SU-DHL-6 (cell line): Measurements from ENCODE around the gene FAM53B.

Experiments
- H2AFZ ChIP-seq: fragments of 200-600 bp; sonication (generic); 2 replicates; pipeline ENCODE4 v1.6.1; 2014; ENCODE audit warnings: low read depth, mild to moderate bottlenecking, moderate library complexity, mixed read lengths, antibody characterized with exemption, low read length; ENCODE audit not compliant: severe bottlenecking
- H3F3A ChIP-seq: fragments of 200-600 bp; shearing (Covaris generic); 2 replicates; pipeline ENCODE4 v1.6.0; 2016; ENCODE audit warnings: antibody characterized with exemption, mild to moderate bottlenecking; ENCODE audit not compliant: insufficient read depth
- H3K27ac ChIP-seq: fragments of 200-600 bp; sonication (generic); 2 replicates; pipeline ENCODE4 v1.5.1; 2016; ENCODE audit warnings: low read depth, mild to moderate bottlenecking, low read length, moderate library complexity, mixed read lengths
- H3K27me3 ChIP-seq: fragments of 200-600 bp; sonication (generic), shearing (Covaris generic); 2 replicates; pipeline ENCODE4 v1.6.0; 2014; ENCODE audit warnings: mild to moderate bottlenecking, low read length
- H3K36me3 ChIP-seq: fragments of 200-600 bp; sonication (generic); 2 replicates; pipeline ENCODE4 v1.6.1; 2014; ENCODE audit warnings: mild to moderate bottlenecking, low read length, mixed read lengths
- H3K4me2 ChIP-seq: fragments of 300-600, 200-600 bp; shearing (Covaris generic), sonication (generic); 2 replicates; pipeline ENCODE4 v1.6.0; 2014; ENCODE audit warnings: low read length, low read depth, mild to moderate bottlenecking; ENCODE audit not compliant: poor library complexity, severe bottlenecking
- H3K4me3 ChIP-seq: fragments of 200-600 bp; sonication (generic); 2 replicates; pipeline ENCODE4 v1.5.1; 2014; ENCODE audit warnings: antibody characterized with exemption, low read length, mild to moderate bottlenecking, mixed read lengths; ENCODE audit not compliant: insufficient read depth, poor library complexity, severe bottlenecking
- H3K79me2 ChIP-seq: fragments of 200-600 bp; sonication (generic); 2 replicates; pipeline ENCODE4 v1.6.1; 2014; ENCODE audit warnings: mild to moderate bottlenecking, low read length, moderate library complexity; ENCODE audit not compliant: insufficient read depth
- H3K9ac ChIP-seq: fragments of 200-600 bp; sonication (generic); 2 replicates; pipeline ENCODE4 v1.7.0; 2014; ENCODE audit warnings: mild to moderate bottlenecking, low read length
- H3K9me2 ChIP-seq: fragments of 200-600 bp; sonication (generic); replicated peaks from 2 replicates; pipeline ENCODE4 v1.6.1; 2014; ENCODE audit warnings: low read length; ENCODE audit not compliant: insufficient read depth
- H3K9me3 ChIP-seq: fragments of 200-600 bp; sonication (generic); 2 replicates; pipeline ENCODE4 v1.6.1; 2014; ENCODE audit warnings: low read length, mixed read lengths; ENCODE audit not compliant: insufficient read depth
- H4K20me1 ChIP-seq: fragments of 200-600 bp; sonication (generic); 2 replicates; pipeline ENCODE4 v1.6.1; 2014; ENCODE audit warnings: low read depth, mild to moderate bottlenecking, antibody characterized with exemption, low read length, moderate library complexity, mixed read lengths
- CTCF ChIP-seq: fragments of 200-600 bp; sonication (generic); IDR thresholded peaks from one replicate; pipeline ENCODE4 v1.5.1; 2017; ENCODE audit warnings: antibody characterized with exemption, mild to moderate bottlenecking, low read length, moderate library complexity; ENCODE audit not compliant: insufficient read depth, poor library complexity, severe bottlenecking
- EZH2phosphoT487 ChIP-seq: fragments of 200-600 bp; sonication (generic), shearing (Covaris generic); conservative IDR thresholded peaks from 2 replicates; pipeline ENCODE4 v1.6.1; 2018; ENCODE audit warnings: mild to moderate bottlenecking, antibody characterized with exemption, low read length, moderate library complexity, mixed read lengths

Gene FAM53B

GRCh38 chr10:124717911-124718741 is 26.1 kb downstream of the FAM53B start:
- Histone ChIP-seq H3K27ac (peak overlapping the region; percentile 67), H2AFZ (no peak overlapping the region), H3K36me3 (no peaks in the 10 kb centered on the region), H3K79me2 (peaks cover 100% of the 10 kb centered on the region), H3K9ac (0 out of 2 replicates have a peak overlapping the region, but pooled peaks have one; percentile 0), H3K27me3 (no peaks in the 10 kb centered on the region), H3F3A (peaks cover 40% of the 10 kb centered on the region), H3K4me2 (peak overlapping the region; percentile 44), H4K20me1 (peaks cover 24% of the 10 kb centered on the region; the same call in 1 of the 2 replicates), H3K9me3 (no peaks in the 10 kb centered on the region), H3K4me3 (no peak overlapping the region), H3K9me2 (no peaks in the 10 kb centered on the region)
- TF ChIP-seq EZH2phosphoT487 (no peak), CTCF (no peak)

- no peak overlapping the region for H3K27ac ChIP-seq
- no peaks in the 10 kb centered on the region for H3K9me2 ChIP-seq
- H3K79me2 ChIP-seq, result peaks cover 100% of the 10 kb centered on the region
- peaks cover 28% of the 10 kb centered on the region; the same call in 1 of the 2 replicates for H4K20me1 ChIP-seq
- H3K9me3 ChIP-seq, result no peaks in the 10 kb centered on the region
- H3K36me3 ChIP-seq, result no peaks in the 10 kb centered on the region
- peaks cover 31% of the 10 kb centered on the region for H3F3A ChIP-seq
- H2AFZ ChIP-seq, result no peak overlapping the region
- no peak overlapping the region for H3K9ac ChIP-seq
- no peaks in the 10 kb centered on the region for H3K27me3 ChIP-seq
- no peak overlapping the region for H3K4me2 ChIP-seq
- no peak overlapping the region for H3K4me3 ChIP-seq
- no peak for TF ChIP-seq CTCF
- no peak for TF ChIP-seq EZH2phosphoT487
These were observed 27.0 kb downstream of the FAM53B start for GRCh38 chr10:124717041-124717757.

DNA sequence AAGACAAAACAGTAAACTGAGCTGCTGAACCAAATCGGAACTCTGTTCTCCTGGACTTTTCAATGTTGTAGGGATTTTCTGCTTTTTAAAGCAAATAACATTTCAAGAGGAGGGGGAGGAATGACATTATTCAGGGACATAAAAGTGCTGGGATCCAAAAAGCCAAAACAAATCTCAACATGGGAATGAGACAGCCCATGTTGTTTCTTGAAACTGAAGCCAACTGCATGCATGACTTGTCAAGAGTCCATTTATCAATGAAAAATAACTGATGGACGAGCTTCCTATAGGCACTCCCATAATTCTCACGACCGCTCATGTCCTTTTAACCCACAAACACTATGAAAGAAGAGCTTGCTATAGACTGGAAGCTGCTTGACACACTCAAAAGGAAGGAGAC is 27.8 kb downstream of the FAM53B start:
- H3K36me3 ChIP-seq, result no peaks in the 10 kb centered on the region
- no peak overlapping the region for H2AFZ ChIP-seq
- no peak overlapping the region for H3K4me3 ChIP-seq
- no peaks in the 10 kb centered on the region for H3K9me3 ChIP-seq
- H3K27me3 ChIP-seq, result no peaks in the 10 kb centered on the region
- H3F3A ChIP-seq, result peaks cover 22% of the 10 kb centered on the region
- peaks cover 100% of the 10 kb centered on the region for H3K79me2 ChIP-seq
- no peak overlapping the region for H3K4me2 ChIP-seq
- no peak overlapping the region for H3K9ac ChIP-seq
- peaks cover 31% of the 10 kb centered on the region for H4K20me1 ChIP-seq
- H3K27ac ChIP-seq, result no peak overlapping the region
- TF ChIP-seq CTCF (no peak), EZH2phosphoT487 (no peak)
- no peaks in the 10 kb centered on the region for H3K9me2 ChIP-seq
